ENCODE data around the gene PNPLA3. TPM values are rescaled to one million over a fixed set of nuclear protein-coding genes. Genes with fewer than 3 reads are reported as not detected.

Gene PNPLA3
- total and polyA plus RNA-seq, 2 experiments from 2014 or later: 17.1 to 17.3 TPM

DNA sequence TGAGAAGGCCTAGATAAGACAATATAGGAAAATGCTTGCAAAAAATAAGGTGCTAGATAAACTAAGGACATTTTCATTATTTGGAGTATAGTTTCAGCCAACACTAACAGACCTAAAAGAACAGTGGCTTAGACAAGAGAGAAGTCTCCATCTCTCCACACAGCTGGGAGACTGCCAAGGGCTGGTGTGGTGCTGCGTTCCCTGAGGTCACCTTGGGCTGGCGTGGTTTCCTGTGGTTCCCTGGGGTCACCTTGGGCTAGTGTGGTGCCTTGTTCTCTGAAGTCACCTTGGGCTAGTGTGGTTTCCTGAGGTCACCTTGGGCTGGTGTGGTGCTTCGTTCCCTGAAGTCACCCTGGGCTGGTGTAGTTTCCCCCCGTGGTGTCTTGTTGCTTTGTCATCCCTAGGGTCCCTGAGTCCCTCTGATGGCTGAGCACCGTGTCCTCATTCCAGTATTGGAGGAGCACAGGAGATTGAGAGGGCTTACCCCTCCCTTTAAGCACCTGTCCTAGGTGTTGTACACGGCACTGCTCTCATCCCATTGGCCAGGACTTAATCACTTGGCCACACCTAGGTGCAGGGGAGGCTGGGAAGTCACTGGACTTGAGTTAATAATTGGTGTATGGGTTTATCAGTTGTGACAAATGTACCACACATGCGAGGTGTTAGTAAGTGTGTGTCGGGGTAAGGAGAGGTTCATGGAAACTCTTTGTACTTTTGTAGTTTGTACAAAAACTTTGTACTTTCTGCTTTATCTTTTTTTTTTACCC, 46.6 kb downstream of the PNPLA3 start:
- TF ChIP-seq, protein P1, sequence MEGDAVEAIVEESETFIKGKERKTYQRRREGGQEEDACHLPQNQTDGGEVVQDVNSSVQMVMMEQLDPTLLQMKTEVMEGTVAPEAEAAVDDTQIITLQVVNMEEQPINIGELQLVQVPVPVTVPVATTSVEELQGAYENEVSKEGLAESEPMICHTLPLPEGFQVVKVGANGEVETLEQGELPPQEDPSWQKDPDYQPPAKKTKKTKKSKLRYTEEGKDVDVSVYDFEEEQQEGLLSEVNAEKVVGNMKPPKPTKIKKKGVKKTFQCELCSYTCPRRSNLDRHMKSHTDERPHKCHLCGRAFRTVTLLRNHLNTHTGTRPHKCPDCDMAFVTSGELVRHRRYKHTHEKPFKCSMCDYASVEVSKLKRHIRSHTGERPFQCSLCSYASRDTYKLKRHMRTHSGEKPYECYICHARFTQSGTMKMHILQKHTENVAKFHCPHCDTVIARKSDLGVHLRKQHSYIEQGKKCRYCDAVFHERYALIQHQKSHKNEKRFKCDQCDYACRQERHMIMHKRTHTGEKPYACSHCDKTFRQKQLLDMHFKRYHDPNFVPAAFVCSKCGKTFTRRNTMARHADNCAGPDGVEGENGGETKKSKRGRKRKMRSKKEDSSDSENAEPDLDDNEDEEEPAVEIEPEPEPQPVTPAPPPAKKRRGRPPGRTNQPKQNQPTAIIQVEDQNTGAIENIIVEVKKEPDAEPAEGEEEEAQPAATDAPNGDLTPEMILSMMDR (IDR thresholded peaks at IDR 0.05; ENCODE audit: poor library complexity): no peak
- H3K27ac ChIP-seq: peak overlapping the region; percentile 29
- WGBS (ENCODE audit: low lambda C conversion rate, missing lambda C conversion rate): 87% methylated on average over 8 of the region's 8 CpGs
- no peaks in the 10 kb centered on the region for H3K9me3 ChIP-seq (ENCODE audit: low read depth)
- no peak overlapping the region for H3K4me2 ChIP-seq
- no peaks in the 10 kb centered on the region for H3K9me2 ChIP-seq (replicated peaks; ENCODE audit: insufficient read depth)
- H2AFZ ChIP-seq: no peak overlapping the region
- H4K20me1 ChIP-seq (ENCODE audit: insufficient read depth, poor library complexity, severe bottlenecking): no peaks in the 10 kb centered on the region
- no peaks in the 10 kb centered on the region for H3K36me3 ChIP-seq (replicated peaks; ENCODE audit: insufficient read depth, low read depth)
- H3K4me1 ChIP-seq (ENCODE audit: insufficient read depth): no peaks in the 10 kb centered on the region
- no peak overlapping the region for H3K4me3 ChIP-seq
- no peaks in the 10 kb centered on the region for H3K27me3 ChIP-seq
- H3K79me2 ChIP-seq: no peaks in the 10 kb centered on the region
- DNase-seq (ENCODE audit: low spot score): peak; percentile 32

DNA sequence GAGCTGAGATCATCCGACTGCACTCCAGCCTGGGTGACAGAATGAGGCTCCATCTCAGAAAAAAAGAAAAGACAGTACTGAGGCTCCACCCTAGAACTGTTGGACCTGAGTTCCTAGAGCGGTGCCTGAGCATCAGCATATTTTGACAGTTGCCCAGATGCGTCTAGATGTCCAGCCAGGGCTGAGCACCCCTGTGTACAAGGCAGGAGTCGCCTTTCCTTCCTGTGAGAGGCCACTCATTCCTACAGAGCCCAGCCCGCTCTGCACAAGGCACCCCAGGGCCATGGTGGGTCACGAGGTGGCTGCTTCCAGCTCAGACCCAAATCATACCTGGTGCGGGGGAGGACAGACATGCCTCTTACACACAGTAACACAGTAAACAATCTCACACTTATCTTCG, 47.5 kb downstream of the PNPLA3 start:
- H3K4me3 ChIP-seq: no peak overlapping the region
- no peaks in the 10 kb centered on the region for H3K36me3 ChIP-seq (replicated peaks; ENCODE audit: insufficient read depth, low read depth)
- no peaks in the 10 kb centered on the region for H4K20me1 ChIP-seq (ENCODE audit: insufficient read depth, poor library complexity, severe bottlenecking)
- DNase-seq (ENCODE audit: low spot score): no peak
- H3K27me3 ChIP-seq: no peaks in the 10 kb centered on the region
- H2AFZ ChIP-seq: no peak overlapping the region
- no peak overlapping the region for H3K4me2 ChIP-seq
- H3K4me1 ChIP-seq (ENCODE audit: insufficient read depth): no peaks in the 10 kb centered on the region
- WGBS (ENCODE audit: low lambda C conversion rate, missing lambda C conversion rate): 87% methylated on average over 8 of the region's 8 CpGs
- H3K27ac ChIP-seq: no peak overlapping the region
- TF ChIP-seq EZH2phosphoT487 (IDR thresholded peaks at IDR 0.05; ENCODE audit: low read depth, severe bottlenecking, unreplicated experiment): no peak
- TF ChIP-seq, protein P1 (IDR thresholded peaks at IDR 0.05; ENCODE audit: poor library complexity): no peak
- no peak for TF ChIP-seq EZH2 (IDR thresholded peaks at IDR 0.05; ENCODE audit: borderline replicate concordance)
- no peaks in the 10 kb centered on the region for H3K79me2 ChIP-seq
- H3K9me3 ChIP-seq (ENCODE audit: low read depth): no peaks in the 10 kb centered on the region
- no peaks in the 10 kb centered on the region for H3K9me2 ChIP-seq (replicated peaks; ENCODE audit: insufficient read depth)

DNA sequence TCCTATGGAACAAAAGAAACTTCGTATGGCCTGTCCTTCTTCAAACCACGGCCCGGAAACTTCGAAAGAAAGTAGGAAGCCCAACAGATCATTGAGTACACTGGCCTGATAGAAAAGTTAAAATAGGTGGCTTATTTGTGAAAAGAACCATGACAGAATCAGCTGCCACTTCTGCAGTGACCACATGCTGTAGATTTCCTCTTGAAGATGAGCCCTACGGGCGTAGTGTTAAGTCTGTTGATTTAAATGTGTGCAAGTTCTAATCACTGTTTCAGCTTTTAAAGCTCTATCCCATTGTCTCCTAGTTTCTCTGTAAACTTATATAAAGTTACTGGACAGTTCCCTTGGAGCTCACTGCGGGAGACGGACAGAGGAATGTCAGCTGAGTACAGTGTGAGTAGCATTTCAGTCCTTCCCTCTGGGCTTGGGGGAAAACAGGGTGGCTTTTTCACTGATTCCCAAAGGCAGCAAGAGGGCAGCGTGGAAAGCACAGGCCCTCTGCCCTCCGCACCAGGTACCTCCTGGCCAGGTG, 49.4 kb downstream of the PNPLA3 start:
- Histone ChIP-seq H3K27me3 (no peaks in the 10 kb centered on the region), H3K27ac (no peak overlapping the region), H3K36me3 (replicated peaks; ENCODE audit: insufficient read depth, low read depth) (no peaks in the 10 kb centered on the region), H2AFZ (no peak overlapping the region), H3K4me2 (no peak overlapping the region), H3K9me2 (replicated peaks; ENCODE audit: insufficient read depth) (no peaks in the 10 kb centered on the region), H4K20me1 (ENCODE audit: insufficient read depth, poor library complexity, severe bottlenecking) (no peaks in the 10 kb centered on the region), H3K79me2 (no peaks in the 10 kb centered on the region), H3K4me1 (ENCODE audit: insufficient read depth) (no peaks in the 10 kb centered on the region), H3K9me3 (ENCODE audit: low read depth) (no peaks in the 10 kb centered on the region), H3K4me3 (no peak overlapping the region)
- WGBS (ENCODE audit: low lambda C conversion rate, missing lambda C conversion rate): 96% methylated on average over 10 of the region's 10 CpGs
- TF ChIP-seq EZH2phosphoT487 (IDR thresholded peaks at IDR 0.05; ENCODE audit: low read depth, severe bottlenecking, unreplicated experiment) (no peak), EZH2 (IDR thresholded peaks at IDR 0.05; ENCODE audit: borderline replicate concordance) (no peak)
- TF ChIP-seq, protein P1 (IDR thresholded peaks at IDR 0.05; ENCODE audit: poor library complexity): no peak
- no peak for DNase-seq (ENCODE audit: low spot score)

All from hepatocyte (in vitro differentiated cells).